HEK293T (cell line): ENCODE measurements around the gene CD19.
A peak's percentile ranks its signal among the peaks of the same experiment; 100 is the strongest.
"Not testable (repeated sequence)": the region's sequence is repeated elsewhere in the genome, so short reads cannot be mapped to it uniquely, and the experiment has no call there.

Experiments
- CTCF ChIA-PET: fragments of 350-600 bp; formaldehyde crosslinking; extraction: SDS; loops from one replicate; lab custom pipeline; 2021; ENCODE audit warnings: antibody characterized with exemption, inconsistent platforms; lab: Yijun Ruan, JAX
- POLR2A ChIA-PET: fragments of 350-600 bp; formaldehyde crosslinking; extraction: SDS; loops from one replicate; lab custom pipeline; 2020; ENCODE audit warnings: antibody characterized with exemption, inconsistent platforms; lab: Yijun Ruan, JAX
- DNase-seq: peaks from one replicate; pipeline ENCODE4 v3.0.0; 2012; ENCODE audit warnings: mixed read lengths; ENCODE audit errors: extremely low spot score
- ARNT ChIP-seq: fragments of 450-650 bp; IDR thresholded peaks from 2 replicates; pipeline ENCODE4 v1.6.1; 2017; ENCODE audit warnings: mild to moderate bottlenecking
- BHLHE40 ChIP-seq: fragments of 450-650 bp; IDR thresholded peaks from 2 replicates; pipeline ENCODE4 v1.6.1; 2016; ENCODE audit warnings: mild to moderate bottlenecking, moderate library complexity, borderline replicate concordance
- CTBP1 ChIP-seq: fragments of 450-650 bp; IDR thresholded peaks from 2 replicates; pipeline ENCODE4 v1.6.1; 2016; ENCODE audit warnings: borderline replicate concordance
- ELF4 ChIP-seq: fragments of 450-650 bp; IDR thresholded peaks from 2 replicates; pipeline ENCODE4 v1.6.1; 2017; ENCODE audit warnings: antibody characterized with exemption
- FOXA1 ChIP-seq: fragments of 450-650 bp; IDR thresholded peaks from 2 replicates; pipeline ENCODE4 v1.6.1; 2016; ENCODE audit warnings: mild to moderate bottlenecking
- FOXK2 ChIP-seq: fragments of 450-650 bp; IDR thresholded peaks from 2 replicates; pipeline ENCODE4 v1.6.1; 2016; ENCODE audit warnings: mild to moderate bottlenecking
- FOXM1 ChIP-seq: fragments of 450-650 bp; IDR thresholded peaks from 2 replicates; pipeline ENCODE4 v1.6.1; 2017; ENCODE audit warnings: mild to moderate bottlenecking, borderline replicate concordance
- HDGF ChIP-seq: fragments of 450-650 bp; IDR thresholded peaks from 2 replicates; pipeline ENCODE4 v1.6.1; 2017; ENCODE audit warnings: antibody characterized with exemption, borderline replicate concordance
- L3MBTL2 ChIP-seq: fragments of 450-650 bp; conservative IDR thresholded peaks from 2 replicates; pipeline ENCODE4 v1.6.1; 2016; ENCODE audit warnings: mild to moderate bottlenecking
- LEF1 ChIP-seq: fragments of 450-650 bp; IDR thresholded peaks from 2 replicates; pipeline ENCODE4 v1.6.1; 2017; ENCODE audit warnings: mild to moderate bottlenecking, borderline replicate concordance
- NFRKB ChIP-seq: fragments of 450-650 bp; IDR thresholded peaks from 2 replicates; pipeline ENCODE4 v1.6.1; 2016; ENCODE audit warnings: mild to moderate bottlenecking, moderate library complexity
- PKNOX1 ChIP-seq: fragments of 450-650 bp; IDR thresholded peaks from 2 replicates; pipeline ENCODE4 v1.6.1; 2016
- SP1 ChIP-seq: fragments of 450-650 bp; IDR thresholded peaks from 2 replicates; pipeline ENCODE4 v1.6.1; 2017
- SUZ12 ChIP-seq: fragments of 450-650 bp; IDR thresholded peaks from 2 replicates; pipeline ENCODE4 v1.6.1; 2016; ENCODE audit warnings: mild to moderate bottlenecking
- TARDBP ChIP-seq: fragments of 450-650 bp; IDR thresholded peaks from 2 replicates; pipeline ENCODE4 v1.6.1; 2016
- ZNF384 ChIP-seq: fragments of 450-650 bp; IDR thresholded peaks from 2 replicates; pipeline ENCODE4 v1.6.1; 2016

CD19 gene

DNA sequence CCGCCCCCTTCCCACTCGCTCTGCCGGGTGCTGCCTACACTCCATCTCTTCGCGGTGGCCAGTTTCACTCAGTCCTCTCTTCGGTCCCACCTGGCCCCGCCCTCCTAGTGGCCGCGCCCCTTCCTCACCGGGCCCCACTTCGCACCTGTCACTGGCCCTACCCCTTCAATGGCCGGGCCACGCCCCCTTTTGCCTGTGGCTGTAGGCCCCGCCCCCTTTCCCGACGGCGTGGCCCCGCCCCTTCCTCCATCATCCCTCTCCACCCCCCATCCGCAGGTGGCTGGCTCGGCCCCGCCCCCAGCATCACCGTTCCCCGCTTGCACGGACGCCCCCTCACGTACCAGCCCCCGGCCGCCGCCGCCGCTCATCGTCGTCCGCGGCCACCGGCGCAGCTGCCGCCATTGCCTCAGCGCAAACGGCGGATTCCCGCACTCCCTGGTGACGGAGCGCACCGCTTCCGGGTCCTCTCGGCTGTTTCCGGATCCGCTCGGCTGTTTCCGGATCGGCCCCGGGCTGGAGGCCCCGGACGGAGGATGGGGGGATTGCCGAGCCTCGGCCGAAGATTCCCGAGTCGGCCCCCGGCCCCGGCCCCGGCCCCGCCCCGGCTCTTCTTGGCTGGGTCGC is 6.9 kb upstream of the CD19 start, which contains the start of gene RABEP2:
Gene RABEP2 (minus strand): TSS at position 477 of the 624 bp plus-strand sequence. CDS start 75 bp downstream, at position 402.
- peak; percentile 99 for DNase-seq
- POLR2A ChIA-PET, result interaction anchor here (0.9 to 2.4 kb wide), 4 partner anchors 11 to 76 kb away, joined by 3 to 16 read pairs (median 6); no protein-coding TSS in a partner anchor
- CTCF ChIA-PET, result no interaction called here
- TF ChIP-seq CTBP1 (no peak), SP1 (peak; percentile 74), LEF1 (no peak), ELF4 (peak; percentile 78; the same call in 1 of the 2 replicates), L3MBTL2 (peak; percentile 71)

DNA sequence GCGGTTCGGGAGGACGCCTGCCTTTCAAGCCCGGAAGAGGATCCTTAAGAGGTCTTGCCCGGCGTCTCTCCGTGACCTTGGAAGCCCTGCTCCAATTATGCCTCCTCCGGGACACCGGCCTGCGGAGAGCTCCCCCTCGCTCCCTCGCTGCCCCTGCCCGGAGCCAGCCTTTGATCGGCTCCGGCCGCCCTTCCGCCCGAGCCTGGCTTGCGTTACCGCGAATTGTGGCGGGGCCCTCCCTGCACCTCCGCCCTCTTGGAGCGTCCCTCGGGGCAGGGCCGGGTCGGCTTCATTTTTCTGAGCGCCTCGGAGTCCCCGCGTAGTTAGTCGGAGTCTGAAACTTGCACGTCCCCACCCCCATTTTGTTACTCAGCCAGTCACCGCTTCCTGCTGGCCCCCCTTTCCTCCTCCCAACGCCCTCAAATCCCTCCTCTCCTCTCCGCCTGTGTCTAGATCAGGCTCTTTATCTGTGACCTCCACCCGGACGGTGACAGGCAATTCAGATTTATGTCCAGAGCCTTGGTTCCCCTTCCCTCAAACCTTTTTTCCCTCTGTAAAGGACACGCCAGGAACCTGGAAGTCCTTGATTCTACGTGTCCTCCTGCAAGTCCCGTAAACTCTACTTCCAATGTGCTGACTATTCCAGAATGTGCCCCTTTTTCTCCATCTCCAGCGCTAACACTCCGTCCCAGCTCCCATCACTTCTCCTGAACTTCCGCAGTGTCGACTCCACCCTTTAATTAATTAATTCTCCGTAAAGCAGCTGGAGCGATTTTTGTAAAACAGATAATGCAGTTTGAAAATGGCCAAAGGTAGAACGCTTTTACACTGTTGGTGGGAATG is 6.2 kb upstream of the CD19 start:
- peak; percentile 72 for DNase-seq
- TF ChIP-seq ELF4 (no peak), PKNOX1 (peak; percentile 87), SP1 (no peak)
- CTCF ChIA-PET, result interaction anchor here (1.0 kb wide), 1 partner anchor 20 kb away, joined by 4 read pairs; no protein-coding TSS in a partner anchor
- POLR2A ChIA-PET, result interaction anchor here (0.7 to 2.4 kb wide), 4 partner anchors 11 to 77 kb away, joined by 3 to 16 read pairs (median 3); partner anchors contain the start of gene SH2B1

DNA sequence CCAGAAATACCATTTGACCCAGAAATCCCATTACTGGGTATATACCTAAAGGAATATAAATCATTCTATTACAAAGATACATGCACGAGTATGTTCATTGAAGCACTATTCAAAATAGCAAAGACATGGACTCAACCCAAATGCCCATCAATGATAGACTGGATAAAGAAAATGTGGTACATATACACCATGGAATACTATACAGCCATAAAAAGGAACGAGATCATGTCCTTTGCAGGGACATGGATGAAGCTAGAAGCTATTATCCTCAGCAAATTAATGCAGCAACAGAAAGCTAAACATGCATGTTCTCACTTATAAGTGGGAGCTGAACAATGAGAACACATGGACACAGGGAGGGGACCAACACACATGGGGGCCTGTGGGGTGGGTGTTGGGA is 5.5 kb upstream of the CD19 start:
- DNase-seq, result not testable (repeated sequence)
- ChIA-PET POLR2A (interaction anchor here (0.7 to 2.4 kb wide), 3 partner anchors 10 to 62 kb away, joined by 3 to 16 read pairs (median 3); partner anchors contain the start of genes NFATC2IP and SH2B1), CTCF (interaction anchor here (1.0 kb wide), 1 partner anchor 19 kb away, joined by 4 read pairs; no protein-coding TSS in a partner anchor)

- CTCF ChIA-PET, result no interaction called here
- POLR2A ChIA-PET, result interaction anchor here (1.0 to 1.6 kb wide), 3 partner anchors 23 to 82 kb away, joined by 3 to 5 read pairs (median 3); partner anchors contain the start of genes NFATC2IP, SH2B1 and TUFM
- TF ChIP-seq NFRKB, result no peak
- no peak for TF ChIP-seq CTBP1
- no peak for TF ChIP-seq FOXA1
- TF ChIP-seq HDGF, result no peak
- no peak for TF ChIP-seq PKNOX1
- TF ChIP-seq ZNF384, result no peak
- no peak for TF ChIP-seq LEF1
- no peak for TF ChIP-seq FOXK2
- TF ChIP-seq SUZ12, result no peak
- no peak for TF ChIP-seq SP1
- DNase-seq, result no peak
Observed at GRCh38 chr16:28927815-28928214, 4.0 kb upstream of the CD19 start.

- POLR2A ChIA-PET, result no interaction called here
- TF ChIP-seq ARNT (no peak), SUZ12 (no peak), CTBP1 (no peak), L3MBTL2 (no peak), SP1 (no peak), BHLHE40 (no peak)
- CTCF ChIA-PET, result no interaction called here
- no peak for DNase-seq
Observed at GRCh38 chr16:28930203-28930602, 1.6 kb upstream of the CD19 start.

- TF ChIP-seq ARNT (no peak), ZNF384 (no peak), HDGF (no peak), TARDBP (no peak), ELF4 (no peak), LEF1 (no peak), BHLHE40 (no peak), SP1 (no peak), FOXK2 (no peak), SUZ12 (no peak), L3MBTL2 (no peak), FOXA1 (no peak), PKNOX1 (no peak), FOXM1 (no peak), CTBP1 (no peak), NFRKB (no peak)
- DNase-seq, result no peak
- CTCF ChIA-PET, result no interaction called here
- POLR2A ChIA-PET, result no interaction called here
Observed at GRCh38 chr16:28930652-28931051, 1.1 kb upstream of the CD19 start.
